Adipocyte (in vitro differentiated cells): ENCODE measurements around the gene FPGS.
"Not testable (repeated sequence)": the region's sequence is repeated elsewhere in the genome, so short reads cannot be mapped to it uniquely, and the experiment has no call there.

Source experiments
- DNase-seq: peaks from one replicate; pipeline ENCODE4 v3.0.0-alpha.2; 2015; ENCODE audit warnings: low read depth
- H3K27me3 ChIP-seq: replicated peaks from 2 replicates; pipeline ENCODE4 v1.7.0; 2013; ENCODE audit warnings: mild to moderate bottlenecking, low read length, moderate library complexity; ENCODE audit not compliant: control insufficient read depth, insufficient read depth
- H3K36me3 ChIP-seq: 2 replicates; pipeline ENCODE4 v1.7.0; 2013; ENCODE audit warnings: low read length, mild to moderate bottlenecking, moderate library complexity; ENCODE audit not compliant: control insufficient read depth, insufficient read depth, severe bottlenecking
- H3K4me1 ChIP-seq: 2 replicates; pipeline ENCODE4 v1.7.0; 2013; ENCODE audit warnings: mild to moderate bottlenecking, low read length, moderate library complexity; ENCODE audit not compliant: control insufficient read depth, insufficient read depth
- H3K4me3 ChIP-seq: 2 replicates; pipeline ENCODE4 v1.7.0; 2013; ENCODE audit warnings: mild to moderate bottlenecking, low read length, moderate library complexity
- H3K9ac ChIP-seq: 2 replicates; pipeline ENCODE4 v1.7.0; 2013; ENCODE audit warnings: mild to moderate bottlenecking, low read length, moderate library complexity
- H3K9me3 ChIP-seq: 2 replicates; pipeline ENCODE4 v1.7.0; 2013; ENCODE audit warnings: mild to moderate bottlenecking, low read length, moderate library complexity; ENCODE audit not compliant: control insufficient read depth

The FPGS gene

GRCh38 chr9:127802576-127803443 is at the start of gene FPGS:
Gene FPGS, plus strand, starts transcription at chr9:127802882. Its CDS starts 43 bp downstream, at chr9:127802925.
- peak within 1 kb of the TSS; percentile 92 for H3K4me3 ChIP-seq
- peaks cover 30% of the 10 kb centered on the region for H3K36me3 ChIP-seq
- H3K4me1 ChIP-seq = peaks cover 34% of the 10 kb centered on the region
- no peaks in the 10 kb centered on the region for H3K9me3 ChIP-seq
- DNase-seq = peak; percentile 94
- H3K27me3 ChIP-seq = no peaks in the 10 kb centered on the region
- H3K9ac ChIP-seq = peak within 1 kb of the TSS; percentile 99

- Histone ChIP-seq H3K4me1 (no peaks in the 10 kb centered on the region), H3K9ac (no peak overlapping the region), H3K27me3 (peaks cover 47% of the 10 kb centered on the region), H3K36me3 (no peaks in the 10 kb centered on the region), H3K4me3 (no peak overlapping the region), H3K9me3 (no peaks in the 10 kb centered on the region)
- no peak for DNase-seq
These were observed 49.5 kb upstream of the FPGS start for GRCh38 chr9:127753148-127753547.

- Histone ChIP-seq H3K4me1 (no peaks in the 10 kb centered on the region), H3K36me3 (no peaks in the 10 kb centered on the region), H3K9ac (no peak overlapping the region), H3K27me3 (peaks cover 47% of the 10 kb centered on the region), H3K4me3 (no peak overlapping the region), H3K9me3 (no peaks in the 10 kb centered on the region)
- DNase-seq = no peak
These were observed 49.1 kb upstream of the FPGS start for GRCh38 chr9:127753622-127754021.

- Histone ChIP-seq H3K36me3 (no peaks in the 10 kb centered on the region), H3K27me3 (peaks cover 47% of the 10 kb centered on the region), H3K4me1 (no peaks in the 10 kb centered on the region), H3K9me3 (no peaks in the 10 kb centered on the region), H3K9ac (no peak overlapping the region), H3K4me3 (no peak overlapping the region)
- peak; percentile 43 for DNase-seq
These were observed 48.3 kb upstream of the FPGS start for GRCh38 chr9:127754099-127755060.

- Histone ChIP-seq H3K4me3 (no peak overlapping the region), H3K36me3 (no peaks in the 10 kb centered on the region), H3K9ac (no peak overlapping the region), H3K4me1 (no peaks in the 10 kb centered on the region), H3K9me3 (no peaks in the 10 kb centered on the region), H3K27me3 (peaks cover 46% of the 10 kb centered on the region)
- DNase-seq = peak; percentile 19
These were observed 47.3 kb upstream of the FPGS start for GRCh38 chr9:127755061-127756060.

- Histone ChIP-seq H3K36me3 (no peaks in the 10 kb centered on the region), H3K27me3 (peaks cover 46% of the 10 kb centered on the region), H3K9me3 (no peaks in the 10 kb centered on the region), H3K4me3 (no peak overlapping the region), H3K9ac (no peak overlapping the region), H3K4me1 (no peaks in the 10 kb centered on the region)
- DNase-seq = no peak
These were observed 46.4 kb upstream of the FPGS start for GRCh38 chr9:127756233-127756632.

- H3K4me3 ChIP-seq, DNase-seq, H3K9ac ChIP-seq, H3K9me3 ChIP-seq, H3K36me3 ChIP-seq, H3K4me1 ChIP-seq: not testable (repeated sequence)
- peaks cover 46% of the 10 kb centered on the region for H3K27me3 ChIP-seq
These were observed 45.9 kb upstream of the FPGS start for GRCh38 chr9:127756776-127757175.

- peaks cover 37% of the 10 kb centered on the region for H3K27me3 ChIP-seq
- H3K36me3 ChIP-seq = no peaks in the 10 kb centered on the region
- DNase-seq = no peak
- H3K9me3 ChIP-seq = no peaks in the 10 kb centered on the region
- no peaks in the 10 kb centered on the region for H3K4me1 ChIP-seq
- H3K4me3 ChIP-seq = no peak overlapping the region
- no peak overlapping the region for H3K9ac ChIP-seq
These were observed 43.8 kb upstream of the FPGS start for GRCh38 chr9:127758843-127759242.

GRCh38 chr9:127761061-127761460 is 41.6 kb upstream of the FPGS start:
- no peak overlapping the region for H3K4me3 ChIP-seq
- no peak overlapping the region for H3K9ac ChIP-seq
- DNase-seq = no peak
- no peaks in the 10 kb centered on the region for H3K9me3 ChIP-seq
- H3K27me3 ChIP-seq = peaks cover 29% of the 10 kb centered on the region
- no peaks in the 10 kb centered on the region for H3K36me3 ChIP-seq
- no peaks in the 10 kb centered on the region for H3K4me1 ChIP-seq

GRCh38 chr9:127761491-127761956 is 41.2 kb upstream of the FPGS start:
- no peaks in the 10 kb centered on the region for H3K9me3 ChIP-seq
- H3K4me3 ChIP-seq = no peak overlapping the region
- peaks cover 31% of the 10 kb centered on the region for H3K27me3 ChIP-seq
- no peaks in the 10 kb centered on the region for H3K4me1 ChIP-seq
- H3K36me3 ChIP-seq = no peaks in the 10 kb centered on the region
- no peak overlapping the region for H3K9ac ChIP-seq
- no peak for DNase-seq
